A673 (cell line): ENCODE measurements around the gene DYDC2. TPM values are rescaled to one million over a fixed set of nuclear protein-coding genes. Genes with fewer than 3 reads are reported as not detected.

Experiments
- BruUV-seq: library from RNA; stranded (reverse); fragments of 400-500 nt; replicated peaks from 2 replicates; lab custom pipeline; 2021; lab: Mats Ljungman, UMichigan
- CTCF ChIA-PET: fragments of 300-600 bp; sonication (Branson Sonifier 250); formaldehyde crosslinking; loops from one replicate; lab custom pipeline; 2022; ENCODE audit warnings: antibody characterized with exemption; lab: Charles Lee
- POLR2A ChIA-PET: fragments of 300-600 bp; sonication (Branson Sonifier 250); formaldehyde crosslinking; loops from one replicate; lab custom pipeline; 2022; ENCODE audit warnings: antibody characterized with exemption; ENCODE audit not compliant: low non-redundant PET; lab: Charles Lee
- DNase-seq: peaks from one replicate; pipeline ENCODE4 v3.0.0-alpha.2; 2015; ENCODE audit warnings: low spot score
- H3K27ac ChIP-seq: fragments of 200-600 bp; sonication (generic); 2 replicates; pipeline ENCODE4 v1.5.1; 2016; ENCODE audit warnings: mixed run types, low read depth, mild to moderate bottlenecking, mixed read lengths, antibody characterized with exemption, low read length; ENCODE audit not compliant: poor library complexity, severe bottlenecking
- H3K27me3 ChIP-seq: fragments of 200-600 bp; sonication (generic); replicated peaks from 2 replicates; pipeline ENCODE4 v1.6.1; 2017; ENCODE audit warnings: mixed run types, low read depth, mild to moderate bottlenecking, mixed read lengths, antibody characterized with exemption, low read length; ENCODE audit not compliant: insufficient read depth, poor library complexity
- H3K36me3 ChIP-seq: fragments of 200-600 bp; sonication (generic); 2 replicates; pipeline ENCODE4 v1.6.1; 2016; ENCODE audit warnings: mixed run types, mild to moderate bottlenecking, mixed read lengths, antibody characterized with exemption, low read length; ENCODE audit not compliant: insufficient read depth, poor library complexity, severe bottlenecking
- H3K4me1 ChIP-seq: fragments of 200-600 bp; sonication (generic); 2 replicates; pipeline ENCODE4 v1.6.1; 2017; ENCODE audit warnings: mixed run types, mild to moderate bottlenecking, mixed read lengths, antibody characterized with exemption, low read length; ENCODE audit not compliant: insufficient read depth, poor library complexity, severe bottlenecking
- H3K4me3 ChIP-seq: fragments of 200-600 bp; sonication (generic); 2 replicates; pipeline ENCODE4 v1.5.1; 2016; ENCODE audit warnings: low read depth, mixed run types, mild to moderate bottlenecking, mixed read lengths, low read length; ENCODE audit not compliant: poor library complexity, severe bottlenecking
- H3K9me3 ChIP-seq: fragments of 200-600 bp; sonication (generic); 2 replicates; pipeline ENCODE4 v1.6.1; 2016; ENCODE audit warnings: mixed run types, low read depth, mild to moderate bottlenecking, mixed read lengths, antibody characterized with exemption, low read length; ENCODE audit not compliant: poor library complexity, severe bottlenecking
- EZH2 ChIP-seq: fragments of 200-600 bp; sonication (generic); IDR thresholded peaks from 2 replicates; pipeline ENCODE4 v1.6.1; 2017; ENCODE audit warnings: borderline replicate concordance, low read depth, mild to moderate bottlenecking, mixed read lengths, antibody characterized with exemption, low read length; ENCODE audit not compliant: poor library complexity, severe bottlenecking
- intact Hi-C: fragments of 100-400 bp; cut with micrococcal nuclease; formaldehyde crosslinking; loops from one replicate; pipeline ENCODE4 v1.10.0; 2022; ENCODE audit not compliant: unreplicated experiment
- total RNA-seq: library from RNA; stranded (reverse); gene quantifications from 2 replicates; pipeline ENCODE4 v1.2.3, GENCODE V29; 2021
- TF ChIP-seq, protein P1 (sequence below): fragments of 300-800, 200-600 bp; sonication (generic); conservative IDR thresholded peaks from 2 replicates; pipeline ENCODE4 v1.5.1; 2017; ENCODE audit warnings: low read depth, mild to moderate bottlenecking, antibody characterized with exemption, low read length, moderate library complexity, mixed read lengths

DYDC2 gene
- total RNA-seq, 1 experiment from 2014 or later: not detected

GRCh38 chr10:80373502-80373901 is 16.9 kb downstream of the DYDC2 start:
- H3K27me3 ChIP-seq: peaks cover 9% of the 10 kb centered on the region
- no peaks in the 10 kb centered on the region for H3K4me1 ChIP-seq
- no peaks in the 10 kb centered on the region for H3K9me3 ChIP-seq
- DNase-seq: no peak
- intact Hi-C loops: no loop called here
- POLR2A ChIA-PET: no interaction called here
- CTCF ChIA-PET: interaction anchor here (0.8 kb wide), 1 partner anchor 10 kb away, joined by 3 read pairs; no protein-coding TSS in a partner anchor
- no peaks in the 10 kb centered on the region for H3K36me3 ChIP-seq
- H3K4me3 ChIP-seq: no peak overlapping the region
- BruUV-seq: no TSS peak
- TF ChIP-seq, protein P1, sequence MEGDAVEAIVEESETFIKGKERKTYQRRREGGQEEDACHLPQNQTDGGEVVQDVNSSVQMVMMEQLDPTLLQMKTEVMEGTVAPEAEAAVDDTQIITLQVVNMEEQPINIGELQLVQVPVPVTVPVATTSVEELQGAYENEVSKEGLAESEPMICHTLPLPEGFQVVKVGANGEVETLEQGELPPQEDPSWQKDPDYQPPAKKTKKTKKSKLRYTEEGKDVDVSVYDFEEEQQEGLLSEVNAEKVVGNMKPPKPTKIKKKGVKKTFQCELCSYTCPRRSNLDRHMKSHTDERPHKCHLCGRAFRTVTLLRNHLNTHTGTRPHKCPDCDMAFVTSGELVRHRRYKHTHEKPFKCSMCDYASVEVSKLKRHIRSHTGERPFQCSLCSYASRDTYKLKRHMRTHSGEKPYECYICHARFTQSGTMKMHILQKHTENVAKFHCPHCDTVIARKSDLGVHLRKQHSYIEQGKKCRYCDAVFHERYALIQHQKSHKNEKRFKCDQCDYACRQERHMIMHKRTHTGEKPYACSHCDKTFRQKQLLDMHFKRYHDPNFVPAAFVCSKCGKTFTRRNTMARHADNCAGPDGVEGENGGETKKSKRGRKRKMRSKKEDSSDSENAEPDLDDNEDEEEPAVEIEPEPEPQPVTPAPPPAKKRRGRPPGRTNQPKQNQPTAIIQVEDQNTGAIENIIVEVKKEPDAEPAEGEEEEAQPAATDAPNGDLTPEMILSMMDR: no peak
- no peak for TF ChIP-seq EZH2
- H3K27ac ChIP-seq: no peak overlapping the region

DNA sequence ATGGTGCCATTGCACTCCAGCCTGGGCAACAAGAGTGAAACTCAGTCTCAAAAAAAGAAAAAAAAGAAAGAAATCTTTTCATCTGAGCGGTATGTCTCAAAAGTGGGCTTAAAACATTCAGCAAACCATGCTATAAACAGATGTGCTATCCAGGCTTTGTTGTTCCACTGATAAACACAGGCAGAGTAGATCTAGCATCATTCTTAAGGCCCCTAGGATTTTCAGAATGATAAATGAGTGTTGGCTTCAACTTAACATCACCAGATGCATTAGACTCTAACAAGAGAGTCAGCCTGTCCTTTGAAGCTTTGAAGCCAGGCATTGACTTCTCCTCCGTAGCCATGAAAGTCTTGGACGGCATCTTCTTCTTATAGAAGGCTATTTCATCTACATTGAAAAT is 23.1 kb downstream of the DYDC2 start:
- POLR2A ChIA-PET: no interaction called here

DNA sequence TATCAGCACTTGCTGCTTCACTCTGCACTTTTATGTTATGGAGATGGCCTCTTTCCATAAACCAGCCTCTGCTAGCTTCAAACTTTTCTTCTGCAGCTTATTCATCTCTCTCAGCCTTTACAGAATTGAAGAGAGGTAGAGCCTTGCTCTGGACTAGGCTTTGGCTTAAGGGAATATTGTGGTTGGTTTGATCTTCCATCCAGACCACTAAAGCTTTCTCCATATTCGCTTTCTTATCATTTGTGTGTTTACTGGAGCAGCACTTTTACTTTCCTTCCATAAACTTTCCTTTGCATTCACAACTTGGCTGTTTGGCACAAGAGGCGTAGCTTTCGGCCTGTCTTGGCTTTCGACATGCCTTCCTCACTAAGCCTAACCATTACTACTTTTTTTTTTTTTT is 23.6 kb downstream of the DYDC2 start:
- no peak for DNase-seq
- no peak overlapping the region for H3K4me3 ChIP-seq
- no peaks in the 10 kb centered on the region for H3K4me1 ChIP-seq
- TF ChIP-seq EZH2: no peak
- TF ChIP-seq, protein P1: no peak
- no peak overlapping the region for H3K27ac ChIP-seq
- no peaks in the 10 kb centered on the region for H3K36me3 ChIP-seq
- H3K27me3 ChIP-seq: peaks cover 9% of the 10 kb centered on the region
- POLR2A ChIA-PET: no interaction called here
- no TSS peak for BruUV-seq
- intact Hi-C loops: loop anchor here (5.0 kb wide), 1 partner anchor 217 kb away; no protein-coding TSS in a partner anchor
- CTCF ChIA-PET: interaction anchor here (0.6 to 0.9 kb wide), 2 partner anchors 8 to 62 kb away, joined by 3 read pairs; no protein-coding TSS in a partner anchor
- H3K9me3 ChIP-seq: no peaks in the 10 kb centered on the region

More for the DNA sequence above, 23.1 kb downstream of the DYDC2 start:
- no peak for DNase-seq
- intact Hi-C loops: loop anchor here (5.0 kb wide), 1 partner anchor 218 kb away; no protein-coding TSS in a partner anchor
- no peaks in the 10 kb centered on the region for H3K4me1 ChIP-seq
- no peak overlapping the region for H3K4me3 ChIP-seq
- TF ChIP-seq, protein P1: no peak
- no peak for TF ChIP-seq EZH2
- BruUV-seq: no TSS peak
- H3K27me3 ChIP-seq: peaks cover 9% of the 10 kb centered on the region
- no peak overlapping the region for H3K27ac ChIP-seq
- H3K9me3 ChIP-seq: no peaks in the 10 kb centered on the region
- CTCF ChIA-PET: interaction anchor here (0.9 kb wide), 1 partner anchor 62 kb away, joined by 3 read pairs; no protein-coding TSS in a partner anchor
- H3K36me3 ChIP-seq: no peaks in the 10 kb centered on the region
